Liver (tissue), 3 donors: Measurements from ENCODE around the gene MVB12B.

Source experiments
- EGR1 ChIP-seq, 2 donors: IDR thresholded peaks; 2 replicates each; pipeline ENCODE4 v1.6.1; 2016 to 2018; ENCODE audit warnings: antibody characterized with exemption in 2 of 2, low read depth in 2 of 2
- TF ChIP-seq, protein P1 (sequence below): IDR thresholded peaks from 2 replicates; pipeline ENCODE4 v1.6.1; 2016; ENCODE audit warnings: antibody characterized with exemption
- TF ChIP-seq, protein P2 (sequence below): fragments of 150-350 bp; IDR thresholded peaks from 2 replicates; pipeline ENCODE4 v1.5.1; 2017; ENCODE audit warnings: improper control_type of control experiment, low read depth, low read length; ENCODE audit not compliant: missing input control
- TF ChIP-seq, protein P3 (sequence below): IDR thresholded peaks from 2 replicates; pipeline ENCODE4 v1.6.1; 2016; ENCODE audit warnings: antibody characterized with exemption
- TF ChIP-seq, protein P4 (sequence below): IDR thresholded peaks from 2 replicates; pipeline ENCODE4 v1.6.1; 2016; ENCODE audit warnings: antibody characterized with exemption, mild to moderate bottlenecking
- donor health status: healthy.
- donor health status: healthy.

DNA sequence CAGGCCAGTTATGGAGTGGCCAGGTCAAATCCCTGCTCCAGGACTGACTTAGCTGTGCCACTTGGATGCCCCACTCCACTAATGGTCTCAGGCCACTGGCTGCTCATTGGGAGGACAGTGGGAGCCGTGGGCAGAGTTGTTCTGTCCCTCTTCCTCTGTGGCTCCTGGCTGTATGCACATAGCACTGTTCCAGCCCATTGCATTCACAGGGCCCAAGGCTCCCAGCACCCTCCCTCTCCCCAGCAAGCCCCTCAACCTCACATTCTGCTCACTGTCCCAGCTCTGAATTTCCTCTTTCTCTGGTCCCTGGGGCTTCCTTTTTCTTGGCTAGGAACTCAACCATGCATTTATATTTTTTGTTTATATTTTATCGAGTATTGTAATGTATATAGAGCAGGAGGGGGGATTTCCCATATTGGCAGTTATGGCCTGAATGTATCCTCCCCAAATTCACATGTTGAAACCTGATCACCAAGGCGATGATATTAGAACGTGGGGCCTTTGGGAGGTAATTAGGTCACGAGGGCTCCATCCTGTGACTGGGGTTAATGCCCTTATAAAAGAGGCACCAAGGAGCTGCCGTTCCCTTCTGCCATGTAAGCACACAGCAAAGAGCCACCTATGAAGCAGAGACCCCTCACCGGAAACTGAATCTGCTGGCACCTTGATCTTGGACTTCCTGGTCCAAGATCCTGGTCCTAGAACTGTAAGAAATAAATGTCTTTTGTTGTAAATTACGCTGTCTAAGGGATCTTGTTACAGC lies 17.0 kb upstream of the MVB12B start:
- TF ChIP-seq, protein P1, sequence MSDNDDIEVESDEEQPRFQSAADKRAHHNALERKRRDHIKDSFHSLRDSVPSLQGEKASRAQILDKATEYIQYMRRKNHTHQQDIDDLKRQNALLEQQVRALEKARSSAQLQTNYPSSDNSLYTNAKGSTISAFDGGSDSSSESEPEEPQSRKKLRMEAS: no peak
- TF ChIP-seq, protein P2, sequence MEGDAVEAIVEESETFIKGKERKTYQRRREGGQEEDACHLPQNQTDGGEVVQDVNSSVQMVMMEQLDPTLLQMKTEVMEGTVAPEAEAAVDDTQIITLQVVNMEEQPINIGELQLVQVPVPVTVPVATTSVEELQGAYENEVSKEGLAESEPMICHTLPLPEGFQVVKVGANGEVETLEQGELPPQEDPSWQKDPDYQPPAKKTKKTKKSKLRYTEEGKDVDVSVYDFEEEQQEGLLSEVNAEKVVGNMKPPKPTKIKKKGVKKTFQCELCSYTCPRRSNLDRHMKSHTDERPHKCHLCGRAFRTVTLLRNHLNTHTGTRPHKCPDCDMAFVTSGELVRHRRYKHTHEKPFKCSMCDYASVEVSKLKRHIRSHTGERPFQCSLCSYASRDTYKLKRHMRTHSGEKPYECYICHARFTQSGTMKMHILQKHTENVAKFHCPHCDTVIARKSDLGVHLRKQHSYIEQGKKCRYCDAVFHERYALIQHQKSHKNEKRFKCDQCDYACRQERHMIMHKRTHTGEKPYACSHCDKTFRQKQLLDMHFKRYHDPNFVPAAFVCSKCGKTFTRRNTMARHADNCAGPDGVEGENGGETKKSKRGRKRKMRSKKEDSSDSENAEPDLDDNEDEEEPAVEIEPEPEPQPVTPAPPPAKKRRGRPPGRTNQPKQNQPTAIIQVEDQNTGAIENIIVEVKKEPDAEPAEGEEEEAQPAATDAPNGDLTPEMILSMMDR: no peak
- no peak for TF ChIP-seq EGR1 (IDR thresholded peaks at IDR 0.05; ENCODE audit: low read depth in 2 of 2)
- TF ChIP-seq, protein P3, sequence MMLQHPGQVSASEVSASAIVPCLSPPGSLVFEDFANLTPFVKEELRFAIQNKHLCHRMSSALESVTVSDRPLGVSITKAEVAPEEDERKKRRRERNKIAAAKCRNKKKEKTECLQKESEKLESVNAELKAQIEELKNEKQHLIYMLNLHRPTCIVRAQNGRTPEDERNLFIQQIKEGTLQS: no peak
- TF ChIP-seq, protein P4, sequence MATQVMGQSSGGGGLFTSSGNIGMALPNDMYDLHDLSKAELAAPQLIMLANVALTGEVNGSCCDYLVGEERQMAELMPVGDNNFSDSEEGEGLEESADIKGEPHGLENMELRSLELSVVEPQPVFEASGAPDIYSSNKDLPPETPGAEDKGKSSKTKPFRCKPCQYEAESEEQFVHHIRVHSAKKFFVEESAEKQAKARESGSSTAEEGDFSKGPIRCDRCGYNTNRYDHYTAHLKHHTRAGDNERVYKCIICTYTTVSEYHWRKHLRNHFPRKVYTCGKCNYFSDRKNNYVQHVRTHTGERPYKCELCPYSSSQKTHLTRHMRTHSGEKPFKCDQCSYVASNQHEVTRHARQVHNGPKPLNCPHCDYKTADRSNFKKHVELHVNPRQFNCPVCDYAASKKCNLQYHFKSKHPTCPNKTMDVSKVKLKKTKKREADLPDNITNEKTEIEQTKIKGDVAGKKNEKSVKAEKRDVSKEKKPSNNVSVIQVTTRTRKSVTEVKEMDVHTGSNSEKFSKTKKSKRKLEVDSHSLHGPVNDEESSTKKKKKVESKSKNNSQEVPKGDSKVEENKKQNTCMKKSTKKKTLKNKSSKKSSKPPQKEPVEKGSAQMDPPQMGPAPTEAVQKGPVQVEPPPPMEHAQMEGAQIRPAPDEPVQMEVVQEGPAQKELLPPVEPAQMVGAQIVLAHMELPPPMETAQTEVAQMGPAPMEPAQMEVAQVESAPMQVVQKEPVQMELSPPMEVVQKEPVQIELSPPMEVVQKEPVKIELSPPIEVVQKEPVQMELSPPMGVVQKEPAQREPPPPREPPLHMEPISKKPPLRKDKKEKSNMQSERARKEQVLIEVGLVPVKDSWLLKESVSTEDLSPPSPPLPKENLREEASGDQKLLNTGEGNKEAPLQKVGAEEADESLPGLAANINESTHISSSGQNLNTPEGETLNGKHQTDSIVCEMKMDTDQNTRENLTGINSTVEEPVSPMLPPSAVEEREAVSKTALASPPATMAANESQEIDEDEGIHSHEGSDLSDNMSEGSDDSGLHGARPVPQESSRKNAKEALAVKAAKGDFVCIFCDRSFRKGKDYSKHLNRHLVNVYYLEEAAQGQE: no peak
